Measurements from ENCODE around the gene LDB2.

Gene LDB2

GRCh38 chr4:16582036-16582435 is 316.4 kb downstream of the LDB2 start:
- Histone ChIP-seq H4K5ac (ENCODE audit: low read length) (no peak overlapping the region), H3K27ac (ENCODE audit: low read depth, low read length) (no peak overlapping the region), H2BK15ac (replicated peaks; ENCODE audit: low read depth) (no peak overlapping the region), H3K56ac (ENCODE audit: low read length) (no peak overlapping the region), H4K8ac (ENCODE audit: low read depth, low read length) (no peak overlapping the region), H2BK5ac (ENCODE audit: low read length) (no peak overlapping the region), H3K27me3 (ENCODE audit: insufficient read depth, low read length, poor library complexity) (no peaks in the 10 kb centered on the region), H3K4me2 (ENCODE audit: low read length) (no peak overlapping the region), H3K4me3 (ENCODE audit: low read length) (no peak overlapping the region), H3K36me3 (ENCODE audit: control insufficient read depth, insufficient read depth, low read length) (peaks cover 2% of the 10 kb centered on the region), H3K4me1 (ENCODE audit: control insufficient read depth, low read depth, low read length) (no peaks in the 10 kb centered on the region), H3K4ac (ENCODE audit: low read depth, low read length) (no peak overlapping the region), H2AK5ac (ENCODE audit: low read length) (no peak overlapping the region), H3K9ac (ENCODE audit: low read length) (no peak overlapping the region), H3K18ac (ENCODE audit: low read length) (no peak overlapping the region), H3K23ac (ENCODE audit: low read length) (no peak overlapping the region), H3K79me2 (ENCODE audit: control insufficient read depth, insufficient read depth, low read length) (no peaks in the 10 kb centered on the region), H3K79me1 (ENCODE audit: low read length) (peaks cover 2% of the 10 kb centered on the region), H2BK120ac (ENCODE audit: low read depth, low read length) (no peak overlapping the region)
- WGBS (ENCODE audit: extremely low coverage, insufficient coverage, low lambda C conversion rate) = no CpG with 5 or more reads among the region's 3 CpGs
- no peak for DNase-seq

- no peak overlapping the region for H3K18ac ChIP-seq (ENCODE audit: low read length)
Measured at GRCh38 chr4:16581117-16581516, 317.3 kb downstream of the LDB2 start.

GRCh38 chr4:16580514-16580913 is 317.9 kb downstream of the LDB2 start:
- Histone ChIP-seq H3K4ac (ENCODE audit: low read depth, low read length) (no peak overlapping the region), H3K27ac (ENCODE audit: low read depth, low read length) (no peak overlapping the region), H3K27me3 (ENCODE audit: insufficient read depth, low read length, poor library complexity) (no peaks in the 10 kb centered on the region), H3K4me3 (ENCODE audit: low read length) (no peak overlapping the region), H4K5ac (ENCODE audit: low read length) (no peak overlapping the region), H3K36me3 (ENCODE audit: control insufficient read depth, insufficient read depth, low read length) (peaks cover 2% of the 10 kb centered on the region), H3K79me2 (ENCODE audit: control insufficient read depth, insufficient read depth, low read length) (no peaks in the 10 kb centered on the region), H2BK120ac (ENCODE audit: low read depth, low read length) (no peak overlapping the region), H3K56ac (ENCODE audit: low read length) (no peak overlapping the region), H2AK5ac (ENCODE audit: low read length) (no peak overlapping the region), H3K23ac (ENCODE audit: low read length) (no peak overlapping the region), H2BK5ac (ENCODE audit: low read length) (no peak overlapping the region), H3K4me1 (ENCODE audit: control insufficient read depth, low read depth, low read length) (no peaks in the 10 kb centered on the region), H2BK15ac (replicated peaks; ENCODE audit: low read depth) (no peak overlapping the region), H3K18ac (ENCODE audit: low read length) (no peak overlapping the region), H3K79me1 (ENCODE audit: low read length) (peaks cover 2% of the 10 kb centered on the region), H3K9ac (ENCODE audit: low read length) (no peak overlapping the region), H3K4me2 (ENCODE audit: low read length) (no peak overlapping the region), H4K8ac (ENCODE audit: low read depth, low read length) (no peak overlapping the region)
- DNase-seq = no peak

More at GRCh38 chr4:16581117-16581516, 317.3 kb downstream of the LDB2 start:
- Histone ChIP-seq H2BK15ac (replicated peaks; ENCODE audit: low read depth) (no peak overlapping the region), H3K23ac (ENCODE audit: low read length) (no peak overlapping the region), H3K4ac (ENCODE audit: low read depth, low read length) (no peak overlapping the region), H4K8ac (ENCODE audit: low read depth, low read length) (no peak overlapping the region), H3K4me2 (ENCODE audit: low read length) (no peak overlapping the region), H3K79me2 (ENCODE audit: control insufficient read depth, insufficient read depth, low read length) (no peaks in the 10 kb centered on the region), H3K4me1 (ENCODE audit: control insufficient read depth, low read depth, low read length) (no peaks in the 10 kb centered on the region), H2AK5ac (ENCODE audit: low read length) (no peak overlapping the region), H2BK120ac (ENCODE audit: low read depth, low read length) (no peak overlapping the region), H3K79me1 (ENCODE audit: low read length) (peaks cover 2% of the 10 kb centered on the region), H3K56ac (ENCODE audit: low read length) (no peak overlapping the region), H2BK5ac (ENCODE audit: low read length) (no peak overlapping the region), H3K4me3 (ENCODE audit: low read length) (no peak overlapping the region), H3K9ac (ENCODE audit: low read length) (no peak overlapping the region), H3K27ac (ENCODE audit: low read depth, low read length) (no peak overlapping the region), H3K36me3 (ENCODE audit: control insufficient read depth, insufficient read depth, low read length) (peaks cover 2% of the 10 kb centered on the region), H3K27me3 (ENCODE audit: insufficient read depth, low read length, poor library complexity) (no peaks in the 10 kb centered on the region), H4K5ac (ENCODE audit: low read length) (no peak overlapping the region)
- no CpG with 5 or more reads among the region's 3 CpGs for WGBS (ENCODE audit: extremely low coverage, insufficient coverage, low lambda C conversion rate)
- DNase-seq = no peak

- no peak overlapping the region for H2BK5ac ChIP-seq (ENCODE audit: low read length)
- no peaks in the 10 kb centered on the region for H3K79me2 ChIP-seq (ENCODE audit: control insufficient read depth, insufficient read depth, low read length)
- no peak overlapping the region for H3K27ac ChIP-seq (ENCODE audit: low read depth, low read length)
- H3K27me3 ChIP-seq (ENCODE audit: insufficient read depth, low read length, poor library complexity) = no peaks in the 10 kb centered on the region
- H3K18ac ChIP-seq (ENCODE audit: low read length) = no peak overlapping the region
- H3K4me2 ChIP-seq (ENCODE audit: low read length) = no peak overlapping the region
- H2BK120ac ChIP-seq (ENCODE audit: low read depth, low read length) = no peak overlapping the region
- peaks cover 2% of the 10 kb centered on the region for H3K36me3 ChIP-seq (ENCODE audit: control insufficient read depth, insufficient read depth, low read length)
- H3K56ac ChIP-seq (ENCODE audit: low read length) = no peak overlapping the region
- no peak overlapping the region for H3K4me3 ChIP-seq (ENCODE audit: low read length)
- H3K4me1 ChIP-seq (ENCODE audit: control insufficient read depth, low read depth, low read length) = no peaks in the 10 kb centered on the region
- H4K5ac ChIP-seq (ENCODE audit: low read length) = no peak overlapping the region
- WGBS (ENCODE audit: extremely low coverage, insufficient coverage, low lambda C conversion rate) = no CpG with 5 or more reads among the region's 3 CpGs
- H3K9ac ChIP-seq (ENCODE audit: low read length) = no peak overlapping the region
- no peak overlapping the region for H2BK15ac ChIP-seq (replicated peaks; ENCODE audit: low read depth)
- no peak overlapping the region for H2AK5ac ChIP-seq (ENCODE audit: low read length)
- H3K79me1 ChIP-seq (ENCODE audit: low read length) = peaks cover 2% of the 10 kb centered on the region
- H4K8ac ChIP-seq (ENCODE audit: low read depth, low read length) = no peak overlapping the region
- no peak for DNase-seq
- H3K4ac ChIP-seq (ENCODE audit: low read depth, low read length) = no peak overlapping the region
- H3K23ac ChIP-seq (ENCODE audit: low read length) = no peak overlapping the region
Measured at GRCh38 chr4:16579866-16580265, 318.6 kb downstream of the LDB2 start.

GRCh38 chr4:16577177-16577576 is 321.3 kb downstream of the LDB2 start:
- H2BK5ac ChIP-seq (ENCODE audit: low read length) = no peak overlapping the region

GRCh38 chr4:16574981-16575380 is 323.5 kb downstream of the LDB2 start:
- no peak overlapping the region for H3K18ac ChIP-seq (ENCODE audit: low read length)
- H2AK5ac ChIP-seq (ENCODE audit: low read length) = no peak overlapping the region
- no peak for DNase-seq
- H4K5ac ChIP-seq (ENCODE audit: low read length) = no peak overlapping the region
- no peak overlapping the region for H2BK15ac ChIP-seq (replicated peaks; ENCODE audit: low read depth)
- H3K27ac ChIP-seq (ENCODE audit: low read depth, low read length) = no peak overlapping the region
- no peak overlapping the region for H3K9ac ChIP-seq (ENCODE audit: low read length)
- H2BK5ac ChIP-seq (ENCODE audit: low read length) = no peak overlapping the region
- H3K36me3 ChIP-seq (ENCODE audit: control insufficient read depth, insufficient read depth, low read length) = no peaks in the 10 kb centered on the region
- no CpG with 5 or more reads among the region's 2 CpGs for WGBS (ENCODE audit: extremely low coverage, insufficient coverage, low lambda C conversion rate)
- no peaks in the 10 kb centered on the region for H3K79me2 ChIP-seq (ENCODE audit: control insufficient read depth, insufficient read depth, low read length)
- H3K79me1 ChIP-seq (ENCODE audit: low read length) = no peaks in the 10 kb centered on the region
- H4K8ac ChIP-seq (ENCODE audit: low read depth, low read length) = no peak overlapping the region
- no peak overlapping the region for H3K4me3 ChIP-seq (ENCODE audit: low read length)
- H3K27me3 ChIP-seq (ENCODE audit: insufficient read depth, low read length, poor library complexity) = no peaks in the 10 kb centered on the region
- H3K23ac ChIP-seq (ENCODE audit: low read length) = no peak overlapping the region
- no peak overlapping the region for H3K4ac ChIP-seq (ENCODE audit: low read depth, low read length)
- no peaks in the 10 kb centered on the region for H3K4me1 ChIP-seq (ENCODE audit: control insufficient read depth, low read depth, low read length)
- H3K56ac ChIP-seq (ENCODE audit: low read length) = no peak overlapping the region
- no peak overlapping the region for H3K4me2 ChIP-seq (ENCODE audit: low read length)
- no peak overlapping the region for H2BK120ac ChIP-seq (ENCODE audit: low read depth, low read length)

More at GRCh38 chr4:16577177-16577576, 321.3 kb downstream of the LDB2 start:
- Histone ChIP-seq H3K18ac (ENCODE audit: low read length) (no peak overlapping the region), H3K4me3 (ENCODE audit: low read length) (no peak overlapping the region), H3K27ac (ENCODE audit: low read depth, low read length) (no peak overlapping the region), H2BK120ac (ENCODE audit: low read depth, low read length) (no peak overlapping the region), H2AK5ac (ENCODE audit: low read length) (no peak overlapping the region), H4K8ac (ENCODE audit: low read depth, low read length) (no peak overlapping the region), H3K4me2 (ENCODE audit: low read length) (no peak overlapping the region), H3K23ac (ENCODE audit: low read length) (no peak overlapping the region), H3K79me2 (ENCODE audit: control insufficient read depth, insufficient read depth, low read length) (no peaks in the 10 kb centered on the region), H3K4ac (ENCODE audit: low read depth, low read length) (no peak overlapping the region), H3K79me1 (ENCODE audit: low read length) (peaks cover 2% of the 10 kb centered on the region), H3K56ac (ENCODE audit: low read length) (no peak overlapping the region), H3K4me1 (ENCODE audit: control insufficient read depth, low read depth, low read length) (no peaks in the 10 kb centered on the region), H3K36me3 (ENCODE audit: control insufficient read depth, insufficient read depth, low read length) (no peaks in the 10 kb centered on the region), H4K5ac (ENCODE audit: low read length) (no peak overlapping the region), H3K27me3 (ENCODE audit: insufficient read depth, low read length, poor library complexity) (no peaks in the 10 kb centered on the region), H2BK15ac (replicated peaks; ENCODE audit: low read depth) (no peak overlapping the region), H3K9ac (ENCODE audit: low read length) (no peak overlapping the region)
- DNase-seq = no peak
- WGBS (ENCODE audit: extremely low coverage, insufficient coverage, low lambda C conversion rate) = no CpG with 5 or more reads among the region's 3 CpGs

Data from mesendoderm (in vitro differentiated cells).